SK-N-SH treated with all-trans-retinoic acid at 6 μM for 48 hours (cell line): ENCODE data around the gene CPT2.
A peak's percentile ranks its signal among the peaks of the same experiment; 100 is the strongest.

Source experiments
- ATAC-seq: fragments of 200-7000 bp; cut with Tn5 transposase; 3 replicates; pipeline ENCODE4 v1.9.1; 2020; ENCODE audit warnings: mild to moderate bottlenecking, moderate library complexity
- ARNTL ChIP-seq: fragments of 450-650 bp; formaldehyde crosslinking; IDR thresholded peaks from 2 replicates; pipeline ENCODE4 v1.5.0; 2020; ENCODE audit warnings: low read depth, mild to moderate bottlenecking, moderate library complexity, borderline replicate concordance
- BACH2 ChIP-seq: fragments of 250-450 bp; sonication (Bioruptor Pico); IDR thresholded peaks from 2 replicates; pipeline ENCODE4 v1.9.0; 2021; ENCODE audit warnings: mild to moderate bottlenecking, borderline replicate concordance
- CREB5 ChIP-seq: fragments of 250-450 bp; sonication (Bioruptor Pico); IDR thresholded peaks from 2 replicates; pipeline ENCODE4 v1.5.1; 2020; ENCODE audit warnings: low read depth, mild to moderate bottlenecking, moderate library complexity
- CSDC2 ChIP-seq: fragments of 250-450 bp; sonication (Bioruptor Pico); IDR thresholded peaks from 2 replicates; pipeline ENCODE4 v1.5.0; 2020; ENCODE audit warnings: mild to moderate bottlenecking, moderate library complexity
- ESRRG ChIP-seq: fragments of 250-450 bp; sonication (Bioruptor Pico); IDR thresholded peaks from 2 replicates; pipeline ENCODE4 v1.6.1; 2021; ENCODE audit warnings: mild to moderate bottlenecking
- GLIS3 ChIP-seq: fragments of 250-450 bp; sonication (Bioruptor Pico); IDR thresholded peaks from 2 replicates; pipeline ENCODE4 v1.5.0; 2020; ENCODE audit warnings: mild to moderate bottlenecking, moderate library complexity
- ISL1 ChIP-seq: fragments of 250-450 bp; sonication (Bioruptor Pico); IDR thresholded peaks from 2 replicates; pipeline ENCODE4 v2.1.2; 2022; ENCODE audit warnings: mild to moderate bottlenecking, moderate library complexity
- OSR1 ChIP-seq: fragments of 250-450 bp; sonication (Bioruptor Pico); IDR thresholded peaks from 2 replicates; pipeline ENCODE4 v1.8.0; 2022; ENCODE audit warnings: moderate library complexity, mild to moderate bottlenecking, inconsistent platforms
- PATZ1 ChIP-seq: fragments of 250-450 bp; sonication (Bioruptor Pico); IDR thresholded peaks from 2 replicates; pipeline ENCODE4 v1.8.0; 2020; ENCODE audit warnings: mild to moderate bottlenecking, moderate library complexity, borderline replicate concordance
- POU6F1 ChIP-seq: fragments of 250-450 bp; sonication (Bioruptor Pico); IDR thresholded peaks from 2 replicates; pipeline ENCODE4 v1.8.0; 2021; ENCODE audit warnings: low read depth, mild to moderate bottlenecking, moderate library complexity, borderline replicate concordance
- PPARA ChIP-seq: fragments of 250-450 bp; sonication (Bioruptor Pico); IDR thresholded peaks from 2 replicates; pipeline ENCODE4 v1.5.0; 2020; ENCODE audit warnings: mild to moderate bottlenecking, borderline replicate concordance
- RARB ChIP-seq: fragments of 250-450 bp; sonication (Bioruptor Pico); IDR thresholded peaks from 2 replicates; pipeline ENCODE4 v1.8.0; 2021; ENCODE audit warnings: mild to moderate bottlenecking, moderate library complexity
- SNAI2 ChIP-seq: fragments of 250-450 bp; sonication (Bioruptor Pico); IDR thresholded peaks from 2 replicates; pipeline ENCODE4 v1.5.0; 2020; ENCODE audit warnings: mild to moderate bottlenecking, moderate library complexity
- TCF4 ChIP-seq: fragments of 250-450 bp; sonication (Bioruptor Pico); IDR thresholded peaks from 2 replicates; pipeline ENCODE4 v1.8.0; 2021; ENCODE audit warnings: mild to moderate bottlenecking, moderate library complexity, borderline replicate concordance
- TOX ChIP-seq: fragments of 250-450 bp; sonication (Bioruptor Pico); IDR thresholded peaks from 2 replicates; pipeline ENCODE4 v1.8.0; 2021; ENCODE audit warnings: mild to moderate bottlenecking, moderate library complexity, borderline replicate concordance
- TSHZ2 ChIP-seq: fragments of 250-450 bp; sonication (Bioruptor Pico); IDR thresholded peaks from 2 replicates; pipeline ENCODE4 v1.5.0; 2020; ENCODE audit warnings: mild to moderate bottlenecking, moderate library complexity
- ZC3H10 ChIP-seq: fragments of 250-450 bp; sonication (Bioruptor Pico); IDR thresholded peaks from 2 replicates; pipeline ENCODE4 v1.5.1; 2021; ENCODE audit warnings: mild to moderate bottlenecking, moderate library complexity
- ZFP3 ChIP-seq: fragments of 250-450 bp; sonication (Bioruptor Pico); IDR thresholded peaks from 2 replicates; pipeline ENCODE4 v1.5.0; 2020; ENCODE audit warnings: mild to moderate bottlenecking, moderate library complexity
- ZFP30 ChIP-seq: fragments of 450-650 bp; formaldehyde crosslinking; IDR thresholded peaks from 2 replicates; pipeline ENCODE4 v1.5.0; 2022; ENCODE audit warnings: mild to moderate bottlenecking, moderate library complexity
- ZNF70 ChIP-seq: fragments of 450-650 bp; formaldehyde crosslinking; IDR thresholded peaks from 2 replicates; pipeline ENCODE4 v1.5.0; 2020; ENCODE audit warnings: mild to moderate bottlenecking, moderate library complexity
- ZNF8 ChIP-seq: fragments of 450-650 bp; formaldehyde crosslinking; IDR thresholded peaks from 2 replicates; pipeline ENCODE4 v1.5.0; 2020; ENCODE audit warnings: mild to moderate bottlenecking, moderate library complexity

The CPT2 gene

GRCh38 chr1:53196485-53197290, at the start of gene CPT2:
TSS of gene CPT2 (plus strand) at chr1:53196824. CDS start at chr1:53196944, 120 bp downstream.
- TF ChIP-seq ZC3H10 (CRISPR knock-in tag) = no peak
- no peak for TF ChIP-seq TCF4
- no peak for TF ChIP-seq ZNF8 (CRISPR knock-in tag)
- TF ChIP-seq BACH2 (CRISPR knock-in tag) = no peak
- no peak for TF ChIP-seq PATZ1 (CRISPR knock-in tag)
- no peak for TF ChIP-seq ARNTL (CRISPR knock-in tag)
- TF ChIP-seq TOX (CRISPR knock-in tag) = no peak
- TF ChIP-seq CSDC2 = no peak
- no peak for TF ChIP-seq CREB5 (CRISPR knock-in tag)
- TF ChIP-seq RARB = no peak
- TF ChIP-seq ZFP30 (CRISPR knock-in tag) = no peak
- TF ChIP-seq GLIS3 (CRISPR knock-in tag) = no peak
- no peak for TF ChIP-seq ZNF70 (CRISPR knock-in tag)
- no peak for TF ChIP-seq POU6F1
- TF ChIP-seq PPARA = no peak
- TF ChIP-seq, all 23 proteins: peak for 0
- ATAC-seq = peak; percentile 99

- ATAC-seq = no peak
- TF ChIP-seq ESRRG (no peak), SNAI2 (CRISPR knock-in tag) (no peak), CREB5 (CRISPR knock-in tag) (no peak), ISL1 (no peak), ZFP3 (no peak), ARNTL (CRISPR knock-in tag) (no peak), ZC3H10 (CRISPR knock-in tag) (no peak), PATZ1 (CRISPR knock-in tag) (no peak), RARB (no peak), OSR1 (CRISPR knock-in tag) (no peak), TOX (CRISPR knock-in tag) (no peak), POU6F1 (no peak), ZFP30 (CRISPR knock-in tag) (no peak), TSHZ2 (no peak)
These were observed 49.5 kb upstream of the CPT2 start for GRCh38 chr1:53147174-53147573.
